Kidney epithelial cell (primary cell): Measurements from ENCODE around the gene PTP4A2. TPM values are rescaled to one million over a fixed set of nuclear protein-coding genes. Genes with fewer than 3 reads are reported as not detected.

Experiments used
- DNase-seq: peaks from one replicate; pipeline ENCODE4 v3.0.0-alpha.2; 2010; ENCODE audit warnings: low read depth
- H3K27me3 ChIP-seq: 2 replicates; pipeline ENCODE4 v1.6.0; 2011; ENCODE audit warnings: low read length; ENCODE audit not compliant: control insufficient read depth, insufficient read depth
- H3K36me3 ChIP-seq: 2 replicates; pipeline ENCODE4 v1.5.1; 2011; ENCODE audit warnings: low read length; ENCODE audit not compliant: control insufficient read depth, insufficient read depth
- H3K4me3 ChIP-seq: 2 replicates; pipeline ENCODE4 v1.5.1; 2011; ENCODE audit warnings: low read depth, mild to moderate bottlenecking, control low read depth, low read length
- CTCF ChIP-seq: IDR thresholded peaks from 2 replicates; pipeline ENCODE4 v1.5.1; 2011; ENCODE audit warnings: mild to moderate bottlenecking, moderate library complexity, low read length, control low read depth, inconsistent platforms; ENCODE audit not compliant: insufficient read depth, poor library complexity, severe bottlenecking
- total RNA-seq: library from RNA; depleted of rRNA; stranded (reverse); fragments of >200 nt; gene quantifications from 2 replicates; pipeline ENCODE4 v1.2.3, GENCODE V29; 2015

The PTP4A2 gene
- total RNA-seq, 1 donor from 2014 or later, result 346 TPM

- H3K4me3 ChIP-seq, result no peak overlapping the region
- no peaks in the 10 kb centered on the region for H3K27me3 ChIP-seq
- H3K36me3 ChIP-seq, result no peaks in the 10 kb centered on the region
- TF ChIP-seq CTCF, result no peak
- DNase-seq, result no peak
These were observed 78.4 kb downstream of the PTP4A2 start for GRCh38 chr1:31859719-31860118.

GRCh38 chr1:31859044-31859443 is 79.1 kb downstream of the PTP4A2 start:
- DNase-seq, result no peak
- Histone ChIP-seq H3K27me3 (no peaks in the 10 kb centered on the region), H3K36me3 (no peaks in the 10 kb centered on the region), H3K4me3 (no peak overlapping the region)
- TF ChIP-seq CTCF, result no peak

- H3K4me3 ChIP-seq, result no peak overlapping the region
- no peaks in the 10 kb centered on the region for H3K27me3 ChIP-seq
- no peak for TF ChIP-seq CTCF
- no peak for DNase-seq
- H3K36me3 ChIP-seq, result no peaks in the 10 kb centered on the region
These were observed 80.3 kb downstream of the PTP4A2 start for GRCh38 chr1:31857863-31858262.

Other genes starting within 250 kb of the PTP4A2 start
- gene COL16A1, start 234.4 kb downstream of the PTP4A2 start, total RNA-seq, result 9.2 and 10.8 TPM in 2 replicates
- gene ADGRB2, start 174.0 kb downstream of the PTP4A2 start, total RNA-seq, result 1.5 and 2.6 TPM in 2 replicates
- 29.4 and 31.8 TPM in 2 replicates for gene SPOCD1, start 122.3 kb downstream of the PTP4A2 start, total RNA-seq
- gene KHDRBS1, start 75.5 kb upstream of the PTP4A2 start, total RNA-seq, result 95.8 and 110 TPM in 2 replicates
- gene TMEM39B, start 134.6 kb upstream of the PTP4A2 start, total RNA-seq, result 5.2 and 5.8 TPM in 2 replicates
- gene KPNA6, start 169.7 kb upstream of the PTP4A2 start, total RNA-seq, result 46.5 and 47.0 TPM in 2 replicates
- 69.6 and 74.8 TPM in 2 replicates for gene TXLNA, start 241.3 kb upstream of the PTP4A2 start, total RNA-seq